GM19395 (cell line): ENCODE measurements around the gene MAP7D1.

ENCODE experiments used
- ATAC-seq: cut with Tn5 transposase; IDR thresholded peaks from one replicate; pipeline ENCODE4 v1.9.1; 2021; ENCODE audit warnings: mild to moderate bottlenecking, moderate library complexity; ENCODE audit not compliant: unreplicated experiment

Gene MAP7D1

DNA sequence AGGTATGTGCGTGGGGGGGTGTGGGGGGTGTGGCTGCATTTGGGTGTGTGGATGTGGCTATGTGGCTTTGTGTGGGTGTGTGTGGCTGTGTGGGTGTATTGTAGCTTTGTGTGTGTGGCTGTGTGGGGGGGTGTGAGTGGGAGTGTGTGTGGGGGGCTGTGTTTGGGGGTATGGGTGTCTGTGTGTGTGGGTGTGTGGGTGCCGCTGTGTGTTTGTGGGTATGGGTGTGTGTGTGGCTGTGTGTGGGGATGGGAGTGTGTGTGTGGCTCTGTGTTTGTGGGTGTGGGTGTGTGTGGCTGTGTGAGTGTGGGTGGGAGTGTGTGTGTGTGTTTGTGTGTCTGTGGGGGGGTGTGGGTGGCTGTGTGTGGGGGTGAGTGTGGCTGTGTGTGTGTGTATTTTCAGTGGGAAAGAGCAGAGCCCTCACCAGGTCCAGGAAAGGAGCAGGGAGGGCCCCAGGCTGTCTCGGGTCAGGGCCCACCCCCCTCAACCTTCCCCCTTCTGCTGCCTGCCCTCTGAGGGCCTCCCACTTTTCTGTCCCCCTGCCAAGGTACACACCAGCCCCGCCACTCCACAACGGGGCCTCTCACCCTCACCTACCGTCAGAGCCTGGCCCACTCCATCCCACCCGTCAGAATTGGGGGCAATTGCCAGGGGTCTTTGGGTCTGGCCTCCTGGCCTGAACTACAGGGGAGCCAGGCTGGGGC, 29.0 kb upstream of the MAP7D1 start:
- ATAC-seq: no peak

DNA sequence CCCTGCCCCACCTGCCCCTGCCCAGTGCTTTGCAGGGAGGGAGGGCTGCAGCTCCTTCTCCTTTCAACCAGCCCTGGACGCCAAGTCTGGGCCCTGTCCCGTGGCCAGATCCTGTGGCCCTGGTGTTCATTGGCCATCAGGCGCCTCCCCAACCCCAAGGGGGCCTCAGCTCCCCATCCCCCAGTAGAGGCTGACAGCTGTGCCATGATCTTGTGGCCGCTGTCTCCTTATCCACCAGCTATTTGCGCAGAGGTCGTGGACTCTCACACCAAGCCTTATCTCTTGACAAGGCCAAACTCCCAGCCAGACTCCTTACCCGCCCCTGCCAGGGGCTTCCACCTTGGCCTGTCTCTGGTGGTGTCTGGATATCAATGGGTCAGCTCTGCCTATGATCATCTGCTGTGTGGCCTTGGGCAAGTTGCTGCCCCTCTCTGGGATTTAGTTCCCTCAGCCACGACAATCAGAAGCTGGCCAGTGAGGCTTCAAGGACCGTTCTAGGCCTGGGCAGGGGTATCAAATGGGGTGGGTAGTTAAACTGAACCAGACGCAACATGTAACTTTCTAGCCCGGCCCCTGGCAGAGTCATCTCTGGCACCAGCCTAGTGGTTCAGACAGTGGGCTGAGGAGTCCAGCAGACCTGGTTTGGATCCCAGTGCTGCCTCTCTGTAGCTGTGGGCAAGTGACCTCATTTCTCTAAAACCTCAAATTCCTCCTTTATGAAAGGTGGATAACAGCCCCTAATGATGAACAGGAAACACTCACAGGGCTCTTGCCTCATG, 27.6 kb upstream of the MAP7D1 start:
- no peak for ATAC-seq

DNA sequence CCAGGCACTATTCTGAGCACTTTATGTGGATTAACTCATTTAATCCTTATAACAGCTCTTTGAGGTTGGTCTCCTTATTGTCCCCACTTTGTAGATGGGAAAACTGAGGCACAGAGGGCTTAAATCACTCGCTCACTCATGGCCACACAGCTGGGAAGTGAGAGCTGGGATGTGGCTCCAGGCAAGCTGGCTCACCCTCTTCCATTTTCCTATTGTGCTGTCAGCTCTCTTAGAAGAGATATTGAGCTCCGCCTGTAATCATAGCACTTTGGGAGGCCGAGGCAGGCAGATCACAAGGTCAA, 27.1 kb upstream of the MAP7D1 start:
- ATAC-seq: no peak

DNA sequence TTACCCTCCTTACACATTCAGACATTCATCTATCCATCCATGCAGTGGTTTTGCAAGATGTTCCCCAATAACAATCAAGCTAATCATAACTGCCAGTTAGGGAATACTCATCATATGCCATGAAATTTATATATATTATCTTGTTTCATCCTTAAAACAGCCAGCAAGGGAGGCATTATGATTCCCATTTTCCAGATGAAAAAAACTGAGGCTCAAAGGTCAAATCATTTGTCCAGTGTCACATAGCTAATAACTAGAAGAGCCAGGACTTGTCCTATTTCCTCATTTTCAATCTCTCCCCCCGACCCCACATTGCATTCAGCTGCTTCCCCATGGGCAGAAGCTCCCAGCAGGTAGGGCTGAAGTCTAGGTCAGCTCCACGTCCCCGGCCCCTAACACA, 23.9 kb upstream of the MAP7D1 start:
- ATAC-seq: no peak

DNA sequence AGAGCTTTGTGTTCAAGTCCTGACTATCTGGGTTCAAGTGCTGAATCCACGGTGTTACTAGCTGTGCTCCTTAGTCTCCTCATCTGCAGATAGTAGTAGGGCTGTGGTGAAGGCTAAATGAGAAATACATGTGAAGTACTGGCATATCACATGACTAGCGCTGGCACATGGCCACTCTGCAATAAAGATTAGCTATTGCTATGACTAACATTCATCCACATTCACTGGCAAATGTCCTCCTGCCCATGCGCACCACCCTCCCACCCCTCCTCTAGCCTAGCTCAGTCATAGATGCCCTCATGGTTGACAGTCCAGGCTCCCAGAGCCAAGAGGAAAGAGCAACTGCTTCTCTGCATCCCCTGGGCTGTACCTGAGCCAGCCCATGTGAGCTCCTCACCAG, 22.5 kb upstream of the MAP7D1 start:
- no peak for ATAC-seq

DNA sequence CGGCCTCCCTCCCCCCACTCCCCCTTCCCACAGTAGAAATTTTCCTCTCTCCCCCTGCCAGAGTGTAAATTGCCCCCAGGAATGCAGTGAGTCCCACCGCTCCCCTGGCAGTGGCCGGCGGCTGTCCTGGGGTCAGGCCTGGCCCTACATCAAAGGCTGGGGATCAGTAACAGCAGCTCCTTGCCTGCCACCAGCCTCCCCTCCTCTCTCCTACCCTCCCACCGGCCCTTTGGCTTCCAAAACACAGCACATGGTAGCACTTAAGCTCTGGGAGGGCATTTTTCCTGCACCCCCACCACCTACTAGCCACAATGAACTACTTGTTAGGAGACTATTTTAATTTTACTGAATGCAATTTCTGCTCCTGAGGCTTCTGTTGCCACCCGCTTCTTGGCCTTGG, 21.9 kb upstream of the MAP7D1 start:
- ATAC-seq: no peak

DNA sequence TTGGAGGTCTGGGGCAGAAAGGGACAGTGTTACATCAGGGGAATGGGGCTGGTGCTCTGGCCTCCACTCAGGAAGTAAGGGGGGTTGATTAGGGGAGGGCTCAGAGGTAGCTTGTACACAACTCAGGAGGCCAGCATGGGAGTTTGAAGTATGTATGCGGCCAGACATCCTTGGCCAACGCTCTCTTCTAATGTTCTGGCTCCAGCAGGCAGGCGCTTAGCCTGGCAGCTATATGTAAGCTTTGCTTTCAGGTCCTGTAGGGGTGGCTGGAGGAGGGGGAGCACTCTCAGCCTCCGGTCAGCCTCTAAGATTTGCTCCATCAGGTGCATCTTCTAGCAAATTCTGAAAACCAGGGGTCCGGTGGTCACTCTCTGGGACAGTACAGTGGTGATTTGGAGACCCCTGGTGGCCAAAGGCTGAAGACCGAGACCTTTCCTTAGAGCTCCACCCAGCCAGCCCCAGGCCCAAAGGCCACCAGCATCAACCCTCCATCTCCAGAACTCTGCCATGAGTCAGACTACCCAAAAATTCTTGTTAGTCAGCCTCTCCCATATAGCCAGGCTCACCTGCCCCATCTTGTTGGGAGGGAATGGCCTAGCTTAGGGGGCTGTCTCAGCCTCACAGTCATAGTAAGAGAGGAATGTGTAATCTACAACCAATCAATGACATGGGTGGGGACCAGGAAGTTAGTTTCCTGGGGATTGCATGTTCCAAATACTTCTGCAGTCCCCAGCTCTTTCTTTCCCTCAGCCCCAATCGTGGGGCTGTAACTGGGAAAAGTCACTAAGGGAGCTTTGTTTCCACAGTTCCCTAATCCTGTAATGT, 21.2 kb upstream of the MAP7D1 start:
- no peak for ATAC-seq

DNA sequence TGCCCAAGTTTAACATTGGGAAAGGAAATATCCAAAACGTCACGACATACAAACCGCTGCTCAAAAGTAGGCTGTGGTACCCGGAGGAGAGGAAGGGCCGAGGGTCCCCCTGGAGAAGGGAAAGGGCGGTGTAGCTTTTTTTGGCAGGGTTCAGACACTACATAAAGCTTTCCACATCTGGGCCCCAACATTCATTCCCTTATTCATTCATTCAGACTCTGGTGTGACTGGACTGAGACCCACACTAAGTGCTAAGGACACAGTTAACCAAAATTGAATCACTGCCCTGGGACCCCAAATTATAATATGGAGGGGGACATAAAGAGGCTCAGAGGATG, 20.7 kb upstream of the MAP7D1 start:
- ATAC-seq: no peak

DNA sequence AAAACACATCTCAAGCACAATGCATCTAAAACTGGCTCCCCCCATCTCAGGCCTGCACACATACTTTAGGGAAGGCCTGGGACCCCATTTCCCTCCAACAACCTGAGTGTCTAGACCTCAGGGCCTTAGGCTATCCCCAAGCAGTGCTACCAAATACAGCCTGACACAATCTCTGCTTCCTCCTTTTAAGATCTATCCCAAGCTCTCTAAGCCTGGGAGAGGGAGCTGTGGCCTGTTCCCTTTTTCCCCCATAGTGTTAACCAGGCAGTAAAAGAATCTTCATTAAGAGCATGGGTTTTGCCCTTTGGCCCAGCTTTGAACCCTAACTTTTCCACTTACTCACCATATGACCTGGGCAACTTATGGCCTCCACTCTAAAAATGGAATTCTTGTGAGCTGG, 20.2 kb upstream of the MAP7D1 start:
- no peak for ATAC-seq

DNA sequence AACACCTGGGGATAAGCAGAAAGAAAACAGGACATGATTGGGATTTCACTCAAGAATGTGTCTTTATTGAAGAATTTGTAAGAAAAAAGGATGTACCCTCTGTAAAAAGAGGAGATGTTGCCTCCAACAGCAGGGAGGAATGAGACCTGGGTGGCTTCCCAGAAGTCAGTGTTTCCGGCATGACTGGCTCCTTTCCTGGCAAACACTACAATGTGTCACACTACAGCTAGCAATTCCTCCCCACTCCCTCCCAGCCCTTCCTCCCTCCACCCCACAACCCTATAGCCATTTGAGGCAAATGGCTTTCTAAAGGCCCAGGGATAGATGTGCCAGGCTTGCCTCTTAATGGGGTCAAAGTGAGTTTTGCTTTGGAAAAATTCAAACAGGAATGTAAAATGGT, 19.4 kb upstream of the MAP7D1 start:
- no peak for ATAC-seq

DNA sequence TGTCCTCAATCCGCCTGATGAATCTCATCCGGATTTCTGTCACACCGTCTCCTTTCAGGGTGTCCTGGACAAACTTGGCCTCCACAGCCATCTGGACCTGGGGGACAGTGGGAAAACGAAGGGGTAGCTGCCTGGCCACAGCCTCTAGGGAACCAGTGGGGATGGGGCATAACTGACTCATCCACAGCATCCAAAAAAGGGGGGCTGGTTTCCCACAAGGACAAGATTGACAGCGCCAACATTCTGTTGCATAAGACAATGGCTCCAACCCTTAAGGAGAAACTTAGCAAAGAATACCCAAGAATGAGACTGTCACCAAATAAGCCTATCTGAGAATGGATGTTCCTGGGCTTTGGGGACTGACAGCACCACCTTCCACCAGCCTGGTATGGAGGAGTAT, 18.7 kb upstream of the MAP7D1 start:
- no peak for ATAC-seq

- no peak for ATAC-seq
Observed at GRCh38 chr1:36137776-36138175, 18.2 kb upstream of the MAP7D1 start.

GRCh38 chr1:36139521-36139920, 16.4 kb upstream of the MAP7D1 start:
- no peak for ATAC-seq

- no peak for ATAC-seq
Observed at GRCh38 chr1:36142121-36142520, 13.8 kb upstream of the MAP7D1 start.

DNA sequence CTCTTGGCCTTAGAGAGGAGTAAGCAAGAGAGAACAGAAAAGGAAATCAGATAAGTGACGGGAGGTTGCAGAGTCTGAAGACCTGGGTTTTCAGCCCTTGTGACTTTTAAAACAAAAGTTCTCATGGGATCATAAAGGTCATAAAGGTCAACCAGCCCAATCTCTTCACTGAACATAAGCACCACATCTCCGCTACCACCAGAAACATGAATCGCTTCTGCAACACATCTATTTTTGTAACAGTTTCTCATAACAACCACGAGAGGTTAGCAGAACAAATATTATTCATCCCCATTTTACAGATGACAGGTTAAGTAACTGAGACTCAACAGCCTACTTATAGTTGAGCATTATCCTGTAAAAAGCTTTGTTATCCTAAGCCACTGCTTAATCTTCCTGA, 12.5 kb upstream of the MAP7D1 start:
- ATAC-seq: no peak

DNA sequence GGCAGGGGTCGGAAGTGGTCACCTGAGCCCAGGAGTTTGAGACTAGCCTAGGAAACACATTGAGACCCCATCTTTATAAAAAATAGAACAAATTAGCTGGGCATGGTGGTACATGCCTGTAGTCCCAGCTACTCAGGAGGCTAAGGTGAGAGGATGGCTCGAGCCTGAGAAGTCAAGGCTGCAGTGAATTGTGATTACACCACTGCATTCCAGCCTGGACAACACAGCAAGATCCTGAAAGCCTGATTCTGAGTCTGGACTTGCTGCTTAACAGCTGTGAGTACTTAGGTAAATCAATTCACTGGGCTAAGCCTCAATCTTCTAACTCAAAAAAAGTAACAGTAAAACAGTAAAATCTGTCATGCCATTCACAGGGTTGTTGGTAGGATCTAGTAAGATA, 11.5 kb upstream of the MAP7D1 start:
- no peak for ATAC-seq

GRCh38 chr1:36148821-36149236, 7.1 kb upstream of the MAP7D1 start:
- peak; percentile 2 for ATAC-seq

DNA sequence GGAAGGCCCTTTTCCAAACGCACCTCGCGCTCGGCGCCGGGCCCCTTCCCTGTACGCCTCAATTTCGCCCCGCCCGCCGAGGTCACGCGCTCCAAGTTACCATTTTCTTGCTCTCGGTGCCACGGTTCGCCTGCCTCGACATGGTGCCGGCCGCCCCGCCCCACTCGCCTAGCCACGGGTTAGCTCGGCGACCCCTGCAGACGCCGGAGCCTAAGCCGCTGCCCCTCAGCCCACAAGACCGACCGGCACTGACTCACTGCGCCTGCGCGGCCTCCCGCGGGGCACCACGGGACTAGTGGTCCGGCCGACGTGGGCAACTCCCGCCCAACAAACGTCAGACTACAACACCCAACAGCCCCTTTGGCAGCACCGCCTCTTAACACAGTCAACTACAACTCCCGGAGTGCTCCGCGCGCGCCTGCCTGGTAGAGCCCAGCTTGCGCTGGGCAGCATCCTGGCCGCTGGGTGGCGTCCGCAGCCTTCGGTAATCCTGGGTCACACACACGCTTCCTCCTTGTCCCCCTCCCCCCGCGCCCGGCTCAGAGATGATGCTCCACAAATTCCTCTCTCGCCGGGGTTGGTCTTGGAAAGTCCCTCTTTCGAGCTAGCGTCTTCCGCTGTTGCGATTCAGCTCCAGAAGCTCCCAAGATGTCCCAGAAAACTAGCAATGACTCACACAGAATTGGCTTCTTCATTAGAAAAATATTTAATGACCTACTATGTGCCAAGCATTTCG, 6.6 kb upstream of the MAP7D1 start, which contains the start of gene TRAPPC3:
TRAPPC3 (minus strand) TSS at position 250 of the 736 bp plus-strand sequence; CDS start at position 142, 108 bp downstream.
- ATAC-seq: peak; percentile 87

GRCh38 chr1:36149973-36150295, 6.0 kb upstream of the MAP7D1 start:
- no peak for ATAC-seq

DNA sequence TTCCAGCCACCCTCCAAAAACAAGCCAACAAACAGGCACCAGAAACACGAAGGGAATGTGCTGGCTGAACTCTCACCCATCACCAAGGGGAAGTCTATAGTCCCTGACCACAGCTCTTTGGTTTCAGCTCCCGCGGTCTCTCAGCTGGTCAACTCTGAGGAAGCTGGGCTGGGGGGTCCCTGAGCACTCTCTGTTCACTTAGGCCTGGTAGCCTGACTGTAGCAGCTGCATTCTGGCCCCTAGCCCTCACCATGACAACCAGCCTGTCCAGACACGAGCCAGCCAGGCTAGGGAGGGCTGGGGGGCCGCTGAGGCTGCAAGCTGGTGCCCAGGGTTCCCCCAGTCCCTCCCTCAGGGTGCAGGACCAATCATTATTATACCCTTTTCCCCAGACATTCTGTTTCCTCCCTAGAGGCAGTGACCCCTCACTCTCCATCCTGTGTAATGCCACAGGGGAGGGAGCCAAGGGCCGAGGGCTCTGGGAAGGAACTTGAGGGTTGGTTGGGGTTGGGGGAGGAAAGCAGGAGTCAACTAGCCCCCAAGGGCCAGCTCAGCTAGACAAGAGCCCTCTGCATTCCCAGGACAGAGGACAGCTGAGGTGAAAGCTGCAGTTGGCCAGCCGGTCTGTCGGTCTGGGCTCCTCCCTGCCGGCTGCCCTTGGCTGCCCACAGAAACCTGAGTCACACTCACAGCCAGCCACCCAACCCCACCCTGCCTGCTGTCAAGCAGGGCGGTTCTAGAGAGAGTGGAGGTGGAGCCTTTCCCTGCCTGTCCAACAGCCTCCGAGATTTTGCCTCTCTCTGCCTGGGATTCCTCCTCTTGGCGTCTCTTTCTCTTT, 5.4 kb upstream of the MAP7D1 start:
- peak; percentile 44 for ATAC-seq
